ENCODE data around the gene IRF7.
A peak's percentile ranks its signal among the peaks of the same experiment; 100 is the strongest.

IRF7 gene

DNA sequence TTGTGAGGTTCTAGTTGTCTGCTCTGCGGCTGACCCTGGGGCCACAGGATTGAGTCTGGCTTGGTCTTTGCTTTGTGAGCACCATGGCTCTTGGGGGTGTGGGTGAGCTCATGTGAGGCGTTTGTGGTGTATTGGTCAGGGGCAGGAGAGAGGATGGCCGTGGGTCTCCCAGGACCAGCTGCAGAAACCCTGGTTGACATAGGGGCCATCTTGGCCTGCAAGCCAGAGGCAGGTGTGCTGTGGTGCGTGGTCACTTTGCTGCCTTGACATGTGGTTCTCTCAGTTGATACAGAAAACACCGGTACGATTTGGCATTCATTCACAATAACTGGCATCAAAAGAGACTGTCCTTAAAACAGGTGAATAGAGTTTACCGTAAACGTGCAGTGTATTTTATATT, 28.2 kb downstream of the IRF7 start:
- WGBS = 95% methylated on average over 7 of the region's 8 CpGs
- Histone ChIP-seq H3K4me1 (ENCODE audit: insufficient read depth, low read length) (no peaks in the 10 kb centered on the region), H3K9ac (ENCODE audit: low read depth, low read length) (no peak overlapping the region), H3K27me3 (ENCODE audit: insufficient read depth, low read length) (no peaks in the 10 kb centered on the region), H3K36me3 (ENCODE audit: insufficient read depth, low read length) (peaks cover 75% of the 10 kb centered on the region), H3K4me3 (ENCODE audit: low read length) (no peak overlapping the region), H3K9me3 (ENCODE audit: insufficient read depth, low read depth, low read length) (no peaks in the 10 kb centered on the region), H3K27ac (ENCODE audit: low read depth, low read length) (no peak overlapping the region)

DNA sequence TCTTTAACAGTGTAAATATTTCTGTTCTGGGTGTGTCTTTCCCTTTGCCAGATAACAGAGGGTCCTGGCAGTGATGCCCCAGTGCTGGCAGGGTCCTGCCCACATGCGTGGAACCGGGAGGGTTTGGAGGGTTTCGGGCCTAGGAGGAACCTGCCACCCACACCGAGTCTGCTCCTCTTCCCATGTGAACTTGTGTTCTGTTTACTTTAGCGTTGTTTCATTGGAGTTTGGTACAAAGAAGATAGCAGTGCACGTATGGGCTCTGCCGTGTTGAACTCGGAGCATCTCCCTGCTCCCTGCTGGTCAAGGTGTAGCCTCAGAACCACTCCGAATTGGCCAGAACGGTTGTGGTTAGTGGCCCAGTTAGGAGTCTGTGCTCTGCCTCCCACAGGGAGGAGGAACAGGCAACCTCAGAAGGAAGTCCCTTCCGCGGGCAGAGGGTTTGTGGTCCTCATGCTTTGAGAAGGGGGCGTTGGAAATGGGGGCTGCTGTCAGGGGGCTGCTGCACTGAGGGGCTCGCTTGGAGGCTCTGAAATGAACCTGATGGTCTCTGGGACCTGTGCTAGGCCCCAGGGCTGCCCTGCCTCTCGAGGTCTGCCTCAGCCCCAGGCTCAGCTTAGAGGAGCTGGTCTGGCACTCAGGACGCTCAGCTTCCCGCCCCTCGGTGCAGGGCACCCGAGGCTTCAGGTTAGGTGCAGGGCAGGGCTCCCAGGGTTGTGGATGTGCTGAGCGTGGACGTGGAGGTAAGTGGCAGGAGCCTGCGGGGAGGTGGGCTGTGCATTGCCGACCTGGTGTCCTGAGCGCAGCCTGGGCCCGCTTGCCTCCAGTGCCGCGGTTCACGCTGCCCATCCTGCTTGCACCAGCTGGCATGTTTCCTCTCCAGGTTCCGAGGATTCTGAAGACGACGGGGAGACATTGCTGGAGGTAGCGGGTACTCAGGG, 29.1 kb downstream of the IRF7 start:
- Histone ChIP-seq H3K9ac (ENCODE audit: low read depth, low read length) (no peak overlapping the region), H3K4me1 (ENCODE audit: insufficient read depth, low read length) (no peaks in the 10 kb centered on the region), H3K27ac (ENCODE audit: low read depth, low read length) (no peak overlapping the region), H3K9me3 (ENCODE audit: insufficient read depth, low read depth, low read length) (no peaks in the 10 kb centered on the region), H3K4me3 (ENCODE audit: low read length) (no peak overlapping the region), H3K27me3 (ENCODE audit: insufficient read depth, low read length) (no peaks in the 10 kb centered on the region), H3K36me3 (ENCODE audit: insufficient read depth, low read length) (peaks cover 75% of the 10 kb centered on the region)
- 96% methylated on average over 32 of the region's 32 CpGs for WGBS

DNA sequence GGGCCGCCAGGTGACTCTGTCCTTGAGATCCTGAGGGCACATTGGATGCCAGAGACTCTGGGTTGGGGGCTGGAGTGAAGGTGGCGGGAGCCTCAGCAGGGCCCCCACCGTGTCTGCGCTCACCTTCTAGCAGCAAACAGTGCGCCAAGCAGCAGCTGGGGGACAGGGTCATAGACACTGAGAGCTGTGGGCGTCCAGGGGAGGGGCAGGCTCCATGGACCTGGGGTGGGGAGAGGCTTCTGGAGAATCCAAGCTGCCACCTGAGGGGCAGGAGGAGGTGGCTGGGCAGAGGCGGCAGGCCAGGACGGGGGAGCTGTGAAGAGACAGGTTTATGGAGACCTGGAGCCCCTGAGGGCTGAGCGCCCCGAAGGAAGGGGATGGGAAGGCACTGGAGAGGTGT, 31.5 kb downstream of the IRF7 start:
- H3K4me1 ChIP-seq (ENCODE audit: insufficient read depth, low read length) = no peaks in the 10 kb centered on the region
- H3K27me3 ChIP-seq (ENCODE audit: insufficient read depth, low read length) = no peaks in the 10 kb centered on the region
- peaks cover 57% of the 10 kb centered on the region for H3K36me3 ChIP-seq (ENCODE audit: insufficient read depth, low read length)
- no peaks in the 10 kb centered on the region for H3K9me3 ChIP-seq (ENCODE audit: insufficient read depth, low read depth, low read length)
- no peak overlapping the region for H3K4me3 ChIP-seq (ENCODE audit: low read length)
- H3K9ac ChIP-seq (ENCODE audit: low read depth, low read length) = no peak overlapping the region
- WGBS = 94% methylated on average over 10 of the region's 10 CpGs
- H3K27ac ChIP-seq (ENCODE audit: low read depth, low read length) = no peak overlapping the region

DNA sequence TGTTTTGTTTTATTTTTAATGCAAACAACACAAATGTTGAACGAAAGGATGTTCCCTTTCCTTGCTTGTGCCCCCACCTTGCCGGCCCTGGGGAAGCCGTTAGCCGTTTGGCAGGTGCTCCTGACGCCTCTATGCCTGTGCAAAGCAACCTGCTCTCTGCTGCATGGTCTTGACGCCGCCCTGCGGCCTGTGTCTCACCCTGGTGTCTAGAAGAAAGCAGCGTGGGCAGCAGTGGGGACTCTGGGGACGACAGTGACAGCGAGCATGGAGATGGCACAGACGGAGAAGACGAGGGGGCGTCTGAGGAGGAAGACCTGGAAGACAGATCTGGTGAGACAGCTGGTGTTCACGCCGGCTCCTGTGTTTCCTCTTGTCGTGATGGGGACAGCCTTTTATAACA, 34.0 kb downstream of the IRF7 start:
- WGBS = 95% methylated on average over 17 of the region's 17 CpGs
- Histone ChIP-seq H3K36me3 (ENCODE audit: insufficient read depth, low read length) (peaks cover 39% of the 10 kb centered on the region), H3K27me3 (ENCODE audit: insufficient read depth, low read length) (no peaks in the 10 kb centered on the region), H3K9ac (ENCODE audit: low read depth, low read length) (no peak overlapping the region), H3K27ac (ENCODE audit: low read depth, low read length) (no peak overlapping the region), H3K4me1 (ENCODE audit: insufficient read depth, low read length) (no peaks in the 10 kb centered on the region), H3K4me3 (ENCODE audit: low read length) (no peak overlapping the region), H3K9me3 (ENCODE audit: insufficient read depth, low read depth, low read length) (no peaks in the 10 kb centered on the region)

DNA sequence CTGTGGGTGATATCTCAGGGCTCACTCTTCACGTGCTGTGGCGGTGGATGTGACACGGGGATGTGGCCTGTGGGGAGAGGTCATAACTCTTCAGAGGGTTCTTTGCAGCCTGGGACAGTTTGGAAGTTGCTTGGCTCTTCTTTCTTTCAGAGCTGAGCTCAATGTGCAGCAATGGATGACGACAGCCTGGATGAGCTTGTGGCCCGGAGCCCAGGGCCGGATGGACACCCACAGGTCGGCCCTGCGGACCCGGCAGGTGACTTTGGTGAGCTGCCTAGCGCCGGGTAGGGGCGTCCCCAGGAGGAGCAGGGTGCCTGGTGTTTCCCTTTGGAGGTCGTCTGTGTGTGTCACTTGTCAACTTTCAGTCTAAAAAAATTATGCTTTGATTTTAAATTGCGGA, 34.4 kb downstream of the IRF7 start:
- Histone ChIP-seq H3K9ac (ENCODE audit: low read depth, low read length) (no peak overlapping the region), H3K27ac (ENCODE audit: low read depth, low read length) (no peak overlapping the region), H3K27me3 (ENCODE audit: insufficient read depth, low read length) (no peaks in the 10 kb centered on the region), H3K4me1 (ENCODE audit: insufficient read depth, low read length) (no peaks in the 10 kb centered on the region), H3K36me3 (ENCODE audit: insufficient read depth, low read length) (peaks cover 35% of the 10 kb centered on the region), H3K4me3 (ENCODE audit: low read length) (no peak overlapping the region), H3K9me3 (ENCODE audit: insufficient read depth, low read depth, low read length) (no peaks in the 10 kb centered on the region)
- 97% methylated on average over 14 of the region's 14 CpGs for WGBS

DNA sequence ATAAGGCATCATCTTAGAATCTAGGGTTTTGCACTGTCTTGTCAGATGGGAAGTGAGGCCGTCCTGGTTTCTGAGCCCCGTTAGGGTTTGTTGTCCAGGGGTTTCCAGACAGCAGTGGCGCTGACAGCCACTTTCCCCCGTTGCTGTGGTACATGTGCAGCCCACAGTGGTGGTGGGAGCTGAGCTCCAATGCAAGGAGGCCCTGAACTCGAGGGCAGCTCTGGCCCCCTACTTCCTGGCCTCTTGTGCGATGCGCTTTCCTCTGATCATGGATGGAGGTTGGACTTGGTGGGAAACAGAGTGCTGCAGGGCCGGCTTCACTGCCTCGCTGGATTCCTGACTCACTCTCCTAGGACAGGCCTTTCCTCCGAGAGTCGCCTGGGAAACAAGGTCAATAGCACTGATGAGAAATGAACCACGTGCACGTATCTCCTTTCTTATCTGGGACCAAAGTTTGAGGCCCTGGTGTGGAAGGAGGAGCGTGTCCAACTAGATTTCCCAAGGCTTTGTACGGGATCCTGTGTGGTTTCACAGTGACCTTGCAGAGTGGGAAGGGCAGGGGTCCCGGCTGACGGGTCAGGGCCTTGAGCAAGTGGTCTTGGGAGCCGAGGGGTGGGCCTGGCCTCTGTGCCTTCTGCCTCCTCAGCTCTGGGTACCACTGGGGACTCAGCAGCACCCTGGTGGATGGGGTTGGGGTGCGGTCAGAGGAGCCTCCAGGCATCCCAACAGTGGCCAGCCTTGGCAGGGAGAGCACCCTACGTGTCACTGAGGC, 35.7 kb downstream of the IRF7 start:
- peak overlapping the region; percentile 30; the same call in 1 of the 2 replicates for H3K9ac ChIP-seq (ENCODE audit: low read depth, low read length)

DNA sequence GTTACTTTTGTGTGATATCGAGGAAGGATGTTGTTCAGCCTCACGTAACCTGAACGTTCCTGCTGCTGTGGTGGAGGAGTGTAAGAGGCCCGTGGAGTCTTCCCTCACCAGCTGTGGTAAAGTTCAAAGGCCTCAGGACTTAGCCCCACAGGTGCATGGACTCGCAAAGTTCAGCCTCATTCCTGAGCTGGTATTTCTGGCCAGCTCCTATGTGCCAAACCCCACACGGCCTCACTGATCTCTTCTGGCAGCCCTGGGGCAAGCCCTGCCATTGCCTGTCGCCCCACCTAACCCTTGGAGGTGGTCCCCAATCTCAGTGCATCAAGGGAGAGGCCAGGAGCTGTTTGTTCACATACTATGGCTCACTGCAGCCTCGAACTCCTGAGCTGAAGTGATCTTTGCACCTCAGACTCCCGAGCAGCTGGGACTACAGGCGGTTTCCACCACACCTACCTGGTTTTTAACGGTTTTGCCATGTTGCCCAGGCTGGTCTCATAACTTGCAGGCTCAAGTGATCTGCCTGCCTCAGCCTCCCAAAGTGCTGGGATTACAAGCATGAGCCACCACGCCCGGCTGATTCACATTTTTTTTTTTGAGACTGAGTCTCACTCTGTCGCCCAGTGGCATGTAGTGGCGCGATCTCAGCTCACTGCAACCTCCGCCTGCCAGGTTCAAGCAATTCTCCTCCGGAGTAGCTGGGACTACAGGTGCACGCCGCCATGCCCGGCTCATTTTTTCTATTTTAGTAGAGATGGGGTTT, 37.3 kb downstream of the IRF7 start:
- peaks cover 17% of the 10 kb centered on the region for H3K27me3 ChIP-seq (ENCODE audit: insufficient read depth, low read length)
- 94% methylated on average over 21 of the region's 21 CpGs for WGBS
- H3K4me3 ChIP-seq (ENCODE audit: low read length) = peak overlapping the region; percentile 25
- H3K9ac ChIP-seq (ENCODE audit: low read depth, low read length) = no peak overlapping the region
- peaks cover 5% of the 10 kb centered on the region; the same call in 1 of the 2 replicates for H3K4me1 ChIP-seq (ENCODE audit: insufficient read depth, low read length)
- peaks cover 24% of the 10 kb centered on the region for H3K36me3 ChIP-seq (ENCODE audit: insufficient read depth, low read length)
- no peaks in the 10 kb centered on the region for H3K9me3 ChIP-seq (ENCODE audit: insufficient read depth, low read depth, low read length)
- H3K27ac ChIP-seq (ENCODE audit: low read depth, low read length) = no peak overlapping the region

More for the DNA sequence above, 35.7 kb downstream of the IRF7 start:
- Histone ChIP-seq H3K4me3 (ENCODE audit: low read length) (no peak overlapping the region), H3K4me1 (ENCODE audit: insufficient read depth, low read length) (no peaks in the 10 kb centered on the region; the same call in 1 of the 2 replicates), H3K27ac (ENCODE audit: low read depth, low read length) (no peak overlapping the region), H3K9me3 (ENCODE audit: insufficient read depth, low read depth, low read length) (no peaks in the 10 kb centered on the region), H3K36me3 (ENCODE audit: insufficient read depth, low read length) (peaks cover 31% of the 10 kb centered on the region), H3K27me3 (ENCODE audit: insufficient read depth, low read length) (peaks cover 6% of the 10 kb centered on the region)
- WGBS = 91% methylated on average over 20 of the region's 20 CpGs

DNA sequence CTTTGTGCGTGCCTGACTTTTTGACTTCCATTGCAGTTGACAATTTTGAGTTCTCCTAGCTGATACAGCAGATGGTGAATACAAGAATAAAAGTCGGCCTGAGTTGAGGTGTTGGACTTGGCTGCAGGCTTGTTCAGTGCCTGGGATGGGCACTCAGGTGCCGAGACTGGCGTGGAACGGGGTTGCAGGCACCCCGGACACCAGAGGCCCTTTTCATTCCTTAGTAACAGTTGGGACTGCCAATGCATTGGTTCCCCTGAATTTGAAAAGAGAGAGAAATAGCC, 38.2 kb downstream of the IRF7 start:
- H3K9ac ChIP-seq (ENCODE audit: low read depth, low read length) = peak overlapping the region; percentile 84; the same call in 1 of the 2 replicates
- H3K4me3 ChIP-seq (ENCODE audit: low read length) = peak overlapping the region; percentile 97
- peaks cover 22% of the 10 kb centered on the region for H3K27me3 ChIP-seq (ENCODE audit: insufficient read depth, low read length)
- 81% methylated on average over 6 of the region's 6 CpGs for WGBS
- H3K36me3 ChIP-seq (ENCODE audit: insufficient read depth, low read length) = peaks cover 17% of the 10 kb centered on the region
- no peak overlapping the region for H3K27ac ChIP-seq (ENCODE audit: low read depth, low read length)
- H3K4me1 ChIP-seq (ENCODE audit: insufficient read depth, low read length) = peaks cover 5% of the 10 kb centered on the region; the same call in 1 of the 2 replicates
- H3K9me3 ChIP-seq (ENCODE audit: insufficient read depth, low read depth, low read length) = no peaks in the 10 kb centered on the region

DNA sequence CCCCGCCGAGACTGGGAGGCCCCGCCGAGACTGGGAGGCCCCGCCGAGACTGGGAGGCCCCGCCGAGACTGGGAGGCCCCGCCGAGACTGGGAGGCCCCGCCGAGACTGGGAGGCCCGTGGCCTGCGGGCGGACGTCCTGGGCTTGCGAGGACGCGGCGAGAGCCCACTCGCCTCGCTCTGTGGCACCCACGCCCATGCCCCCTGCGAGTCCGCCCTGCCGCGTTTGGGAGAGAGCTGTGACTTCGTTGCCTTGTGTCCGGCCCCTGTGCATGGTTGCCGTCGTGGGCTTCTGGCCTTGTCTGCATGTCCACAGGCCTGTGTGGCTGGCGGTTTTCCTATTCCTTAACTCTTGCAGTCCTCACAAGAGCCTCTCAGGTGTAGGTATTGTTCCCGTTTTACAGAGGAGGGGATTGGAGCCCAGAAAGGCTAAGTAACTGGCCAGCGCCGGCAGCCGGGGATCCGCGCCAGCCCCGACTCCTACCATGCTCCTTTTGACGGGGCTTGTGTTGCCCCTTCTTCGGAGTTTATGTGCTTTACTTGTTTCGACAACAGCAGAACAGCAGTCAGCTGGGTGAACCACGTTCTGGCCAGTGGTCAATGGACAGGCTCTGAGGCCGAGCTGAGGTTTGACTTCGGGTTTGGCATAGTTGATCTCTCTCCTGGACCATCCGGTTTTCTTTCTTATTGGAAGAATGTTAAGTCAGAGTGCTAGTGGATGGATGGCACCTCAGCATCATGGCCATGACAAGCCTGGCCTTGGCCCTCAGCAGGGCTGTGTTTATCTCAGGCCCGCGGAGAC, 38.7 kb downstream of the IRF7 start:
- Histone ChIP-seq H3K9ac (ENCODE audit: low read depth, low read length) (peak overlapping the region; percentile 84), H3K9me3 (ENCODE audit: insufficient read depth, low read depth, low read length) (no peaks in the 10 kb centered on the region), H3K4me3 (ENCODE audit: low read length) (peak overlapping the region; percentile 97), H3K4me1 (ENCODE audit: insufficient read depth, low read length) (peaks cover 5% of the 10 kb centered on the region; the same call in 1 of the 2 replicates), H3K27me3 (ENCODE audit: insufficient read depth, low read length) (peaks cover 22% of the 10 kb centered on the region), H3K36me3 (ENCODE audit: insufficient read depth, low read length) (peaks cover 13% of the 10 kb centered on the region), H3K27ac (ENCODE audit: low read depth, low read length) (peak overlapping the region; percentile 67; the same call in 1 of the 2 replicates)
- 9% methylated on average over 42 of the region's 48 CpGs for WGBS

DNA sequence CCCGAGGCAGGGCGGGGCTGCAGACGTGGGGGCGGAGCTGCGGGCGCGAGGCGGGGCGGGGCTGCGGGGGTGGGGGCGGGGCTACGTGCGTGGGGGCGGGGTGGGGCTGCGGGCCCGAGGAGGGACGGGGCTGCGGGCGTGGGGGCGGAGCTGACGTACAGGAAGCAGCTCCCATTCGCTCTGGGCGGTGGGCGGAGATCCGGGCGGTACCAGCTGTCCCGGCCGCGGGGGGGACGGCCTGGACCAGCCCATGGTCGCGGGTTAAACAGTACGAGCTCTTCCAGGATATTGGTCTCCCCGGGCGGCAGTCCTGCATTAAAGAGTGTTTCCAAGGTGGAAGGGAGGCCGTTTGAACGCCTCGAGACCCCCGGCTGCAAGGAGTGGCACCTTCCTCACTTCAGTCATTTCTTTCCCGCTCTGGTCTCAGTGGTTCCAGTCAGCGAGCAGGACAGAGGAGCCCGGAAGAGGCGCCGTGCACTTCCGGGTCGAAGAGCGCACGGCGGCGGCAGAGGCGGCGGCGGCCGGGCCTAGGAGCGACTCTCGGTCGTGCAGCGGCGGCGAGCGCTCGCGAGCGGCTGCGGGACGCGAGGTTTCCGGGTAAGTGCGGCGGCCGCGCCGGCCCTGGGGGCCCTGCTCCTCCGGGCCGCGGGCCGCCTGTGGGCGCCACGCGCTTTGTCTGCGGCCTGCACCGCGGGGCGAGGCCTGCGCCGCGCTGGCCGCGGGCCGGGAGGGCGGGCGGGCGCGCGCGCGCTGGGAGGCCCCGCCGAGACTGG, 39.6 kb downstream of the IRF7 start, which contains the start of gene PHRF1:
Gene PHRF1, plus strand, starts transcription at position 475 of the 773 bp plus-strand sequence. CDS start 5,043 bp downstream, outside the sequence.
- WGBS = under 1% methylated on average over 80 of the region's 99 CpGs
- Histone ChIP-seq H3K4me3 (ENCODE audit: low read length) (peak within 1 kb of the TSS; percentile 97), H3K36me3 (ENCODE audit: insufficient read depth, low read length) (peaks cover 6% of the 10 kb centered on the region; the same call in 1 of the 2 replicates), H3K27ac (ENCODE audit: low read depth, low read length) (peak within 1 kb of the TSS; percentile 99), H3K9me3 (ENCODE audit: insufficient read depth, low read depth, low read length) (no peaks in the 10 kb centered on the region), H3K27me3 (ENCODE audit: insufficient read depth, low read length) (peaks cover 22% of the 10 kb centered on the region), H3K9ac (ENCODE audit: low read depth, low read length) (peak within 1 kb of the TSS; percentile 100), H3K4me1 (ENCODE audit: insufficient read depth, low read length) (peaks cover 9% of the 10 kb centered on the region; the same call in 1 of the 2 replicates)

Measured in HUES64 (cell line).